Glomerular visceral epithelial cell (primary cell): Measurements from ENCODE around the gene NCOA7.
A peak's percentile ranks its signal among the peaks of the same experiment; 100 is the strongest.

ENCODE experiments used
- DNase-seq: peaks from one replicate; pipeline ENCODE4 v3.0.0-alpha.2; 2016; ENCODE audit errors: extremely low spot score

NCOA7 gene

DNA sequence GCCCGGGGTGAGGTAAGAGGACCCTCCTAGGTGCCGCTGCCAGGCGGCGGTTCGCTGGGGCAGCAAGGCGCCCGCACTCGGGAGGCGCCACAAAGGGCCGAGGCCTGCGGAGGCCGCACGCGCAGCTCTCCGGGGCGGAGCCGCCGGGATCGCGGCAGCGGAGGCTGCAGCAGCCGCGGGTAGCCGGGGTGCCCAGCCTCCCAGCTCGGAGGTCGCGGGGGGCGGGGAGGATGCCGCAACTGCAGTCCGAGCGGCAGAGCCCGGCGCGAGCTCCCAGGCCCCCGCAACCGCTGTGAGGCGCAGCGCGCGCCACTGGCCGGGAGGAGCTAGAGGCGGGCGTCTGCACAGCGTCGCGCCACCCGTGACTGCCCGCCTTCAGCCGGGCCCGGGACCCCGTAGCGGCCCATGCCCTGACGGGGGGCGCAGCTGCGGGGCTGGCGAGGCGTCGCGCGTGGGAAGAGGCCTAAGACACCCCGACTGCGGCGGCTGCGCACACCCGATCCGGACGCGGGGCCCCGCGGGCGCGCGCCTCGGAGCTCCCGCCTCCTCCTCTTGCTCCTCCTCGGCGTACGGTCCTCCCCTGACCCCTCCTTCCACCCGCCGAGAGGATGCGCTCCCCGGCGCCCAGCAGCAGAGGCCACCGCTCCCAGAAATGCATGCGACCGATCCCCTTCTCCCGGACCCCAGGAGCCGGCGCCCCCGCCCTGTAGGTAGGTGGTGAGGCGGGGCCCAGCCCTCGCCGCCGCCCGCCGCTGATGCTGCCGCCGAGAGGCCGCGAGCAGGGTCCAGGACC is at the start of gene NCOA7:
Gene NCOA7 (plus strand): TSS at position 603 of the 793 bp plus-strand sequence. CDS start 24,395 bp downstream, outside the sequence.
- peak; percentile 79 for DNase-seq

DNA sequence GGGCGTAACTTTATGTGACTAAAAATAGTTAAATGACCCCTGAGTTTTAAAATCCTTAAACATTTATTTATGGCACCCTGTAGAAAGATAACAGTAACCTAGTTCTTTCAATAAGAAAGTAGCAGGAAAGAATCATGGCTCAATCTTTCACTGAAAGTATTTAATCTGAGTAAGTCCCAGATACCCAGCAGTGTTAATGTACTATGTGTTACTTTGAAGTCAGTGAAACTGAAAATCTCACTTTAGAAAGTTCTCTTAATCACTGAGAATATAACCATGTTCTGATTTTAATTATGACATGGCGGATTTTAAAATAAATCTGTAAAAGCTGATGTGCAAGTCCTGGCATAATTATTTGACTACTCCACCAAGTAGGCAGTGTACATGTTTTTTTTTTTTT is 49.4 kb upstream of the NCOA7 start:
- DNase-seq = no peak

DNA sequence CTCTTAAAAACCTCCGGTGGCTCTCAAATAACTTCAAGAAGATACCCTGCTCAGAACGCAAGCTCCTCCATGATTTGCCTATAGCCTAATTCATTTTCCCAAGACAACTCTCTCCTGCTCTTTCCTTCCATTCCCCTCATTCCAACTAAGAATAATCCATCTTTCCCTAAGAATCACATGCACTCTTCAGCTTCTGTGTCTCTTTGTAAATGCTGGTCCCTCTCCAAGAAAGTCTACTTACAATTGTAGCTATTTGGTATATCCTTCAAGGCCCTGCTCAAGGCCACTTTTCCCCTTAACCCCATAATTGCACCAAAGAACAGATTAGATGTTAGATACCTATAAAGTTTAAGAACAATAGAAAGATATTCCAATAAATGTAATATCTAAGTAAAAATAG is 48.7 kb upstream of the NCOA7 start:
- no peak for DNase-seq

DNA sequence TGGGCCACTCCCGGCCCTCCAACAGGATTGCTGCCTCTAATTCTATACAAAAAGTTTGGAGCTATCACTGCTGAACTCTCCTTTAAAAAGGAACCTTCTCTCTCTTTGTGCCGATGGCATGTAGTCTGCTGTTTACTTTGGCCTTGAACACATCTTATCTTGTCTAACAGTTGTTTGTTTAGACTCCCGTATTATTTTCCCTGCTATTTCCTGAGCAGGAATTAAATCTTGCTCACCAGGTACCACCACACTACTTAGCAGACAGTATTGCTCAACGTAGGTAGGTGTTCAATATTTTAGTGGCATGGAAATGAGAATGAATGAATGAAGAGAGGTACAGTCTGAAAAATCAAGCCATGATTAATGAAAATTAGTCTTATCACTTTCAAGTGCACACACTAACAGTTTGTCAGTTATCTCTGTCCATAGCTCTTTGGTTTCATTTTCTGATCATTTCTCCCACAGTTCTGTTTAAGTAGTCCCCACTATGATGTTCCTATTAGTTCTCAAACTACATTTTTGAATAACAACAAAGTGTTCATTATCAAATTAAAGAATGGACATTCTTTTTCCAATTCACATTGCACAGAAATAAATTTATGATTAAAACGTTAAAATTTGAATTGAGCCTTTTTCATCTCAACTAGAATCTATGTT is 48.2 kb upstream of the NCOA7 start:
- DNase-seq = no peak

GRCh38 chr6:125743604-125744003 is 47.2 kb upstream of the NCOA7 start:
- no peak for DNase-seq

DNA sequence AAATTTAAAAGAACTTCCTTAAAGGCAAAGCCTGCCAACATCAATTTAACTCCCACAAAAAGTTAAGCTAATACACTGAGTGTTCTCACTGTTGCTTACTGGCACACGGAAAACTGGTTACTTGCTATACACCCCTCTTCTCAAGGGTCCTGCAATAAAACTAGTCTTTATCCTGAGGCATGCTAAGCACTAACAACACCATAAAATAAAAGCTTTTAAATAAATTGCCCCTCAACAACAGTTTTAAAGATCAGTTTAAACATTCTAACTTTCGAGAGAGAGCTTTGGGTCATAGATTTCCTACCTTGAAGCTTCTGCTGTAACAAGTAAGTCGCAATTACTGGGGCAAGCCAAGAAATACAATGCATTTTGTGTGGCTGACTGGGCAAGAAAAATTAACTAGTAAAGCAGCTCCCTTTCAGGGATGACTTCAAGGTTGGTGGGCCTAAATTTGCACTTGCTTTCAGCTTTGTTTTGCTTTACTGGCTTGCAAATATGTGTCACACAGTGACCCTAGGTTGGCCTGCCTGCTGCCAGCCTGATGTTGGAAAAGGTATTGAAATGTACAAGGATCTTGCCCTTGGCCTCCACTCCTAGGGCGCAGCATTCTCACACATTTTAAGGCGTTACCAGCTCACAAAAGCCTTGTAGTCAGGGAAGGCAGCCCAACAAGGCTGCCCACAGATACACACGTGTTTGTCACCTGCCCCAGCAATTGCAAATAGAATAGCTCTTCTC is 45.3 kb upstream of the NCOA7 start:
- no peak for DNase-seq

- DNase-seq = no peak
Measured at GRCh38 chr6:125746019-125746414, 44.7 kb upstream of the NCOA7 start.

DNA sequence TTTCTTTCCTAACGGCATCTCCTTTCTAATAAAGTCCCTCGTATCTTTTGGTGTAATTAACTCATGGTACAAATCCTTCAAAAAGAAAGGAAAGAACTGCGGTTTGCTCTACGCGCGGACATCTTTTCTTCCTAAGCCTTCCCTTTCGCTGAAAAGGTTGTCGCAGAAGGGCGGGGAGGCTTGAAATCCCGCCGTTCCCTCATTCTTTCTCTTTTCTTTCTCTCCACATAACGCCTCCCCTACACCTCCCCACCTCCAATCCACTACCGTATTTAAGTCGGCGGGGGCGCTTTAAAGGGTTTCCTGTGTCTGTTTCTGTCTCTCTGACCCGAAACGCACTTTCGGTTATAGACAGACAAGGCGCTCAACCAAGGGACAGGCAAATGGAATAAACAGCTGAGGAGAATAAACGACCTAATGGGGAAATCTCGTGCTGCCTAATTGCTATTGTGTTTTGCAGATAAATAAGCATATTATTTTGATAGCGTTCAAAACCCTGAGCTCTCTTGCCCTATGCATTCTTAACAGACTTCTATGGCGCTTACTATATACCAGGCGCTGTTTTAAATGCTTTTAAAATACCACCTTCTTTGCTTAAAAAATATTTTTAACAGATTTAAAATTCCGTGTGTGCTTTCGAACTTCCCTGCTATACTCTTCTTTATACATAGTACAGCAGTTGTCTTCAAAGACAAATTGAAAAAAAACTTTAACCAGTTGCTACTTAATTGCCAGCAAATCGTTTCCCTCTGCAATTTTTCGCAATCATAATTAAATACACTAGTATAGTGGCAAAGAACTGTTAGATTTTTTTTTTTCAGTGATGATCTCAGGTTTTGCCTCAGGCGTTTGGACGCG is 43.8 kb upstream of the NCOA7 start:
- peak; percentile 19 for DNase-seq

- peak; percentile 6 for DNase-seq
Measured at GRCh38 chr6:125747589-125748405, 43.0 kb upstream of the NCOA7 start.

- peak; percentile 3 for DNase-seq
Measured at GRCh38 chr6:125748406-125749172, 42.2 kb upstream of the NCOA7 start.

- DNase-seq = peak; percentile 89
Measured at GRCh38 chr6:125749173-125749864, 41.4 kb upstream of the NCOA7 start, which contains the start of gene HEY2. HEY2 (plus strand) TSS chr6:125749632; CDS start chr6:125749777, 145 bp downstream.

DNA sequence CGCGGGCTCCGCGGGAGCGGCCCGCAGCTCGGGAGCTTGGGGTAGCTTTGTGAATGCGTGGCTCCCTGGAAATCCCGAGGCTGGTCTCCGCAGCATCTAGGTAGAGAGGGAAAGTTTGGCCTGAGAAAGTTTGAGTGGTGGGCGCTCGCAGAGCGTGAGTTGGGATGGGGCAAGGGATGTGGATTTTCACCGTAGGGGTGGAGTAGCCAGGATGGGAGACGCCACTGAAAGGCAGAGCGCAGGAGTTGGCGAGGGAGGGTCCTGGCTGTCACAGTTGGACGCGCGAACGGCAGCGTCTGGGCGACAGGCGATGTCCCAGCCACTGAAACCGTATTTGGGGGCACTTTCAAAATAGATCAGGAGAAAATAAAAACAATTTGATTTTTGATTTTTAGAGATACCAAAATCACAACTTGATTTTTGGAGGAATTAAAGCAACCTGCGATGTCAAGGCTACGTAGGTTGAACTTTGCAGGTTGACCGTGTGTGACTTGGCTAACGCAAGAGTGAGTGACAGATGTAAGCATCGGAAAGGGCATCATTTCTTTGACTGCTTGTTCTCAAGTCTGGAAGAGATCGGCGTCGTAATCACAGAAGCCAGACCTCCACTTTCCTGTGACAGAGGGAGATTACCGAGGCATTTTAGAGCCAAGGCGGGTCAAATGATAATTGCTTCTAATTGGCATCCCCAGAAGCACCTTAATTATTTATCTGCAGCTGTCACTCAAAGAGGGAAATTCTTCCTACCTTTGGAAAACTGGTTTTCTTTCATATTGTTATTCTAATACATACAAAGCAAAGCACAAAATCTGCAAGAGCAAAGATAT is 40.7 kb upstream of the NCOA7 start:
- no peak for DNase-seq

DNA sequence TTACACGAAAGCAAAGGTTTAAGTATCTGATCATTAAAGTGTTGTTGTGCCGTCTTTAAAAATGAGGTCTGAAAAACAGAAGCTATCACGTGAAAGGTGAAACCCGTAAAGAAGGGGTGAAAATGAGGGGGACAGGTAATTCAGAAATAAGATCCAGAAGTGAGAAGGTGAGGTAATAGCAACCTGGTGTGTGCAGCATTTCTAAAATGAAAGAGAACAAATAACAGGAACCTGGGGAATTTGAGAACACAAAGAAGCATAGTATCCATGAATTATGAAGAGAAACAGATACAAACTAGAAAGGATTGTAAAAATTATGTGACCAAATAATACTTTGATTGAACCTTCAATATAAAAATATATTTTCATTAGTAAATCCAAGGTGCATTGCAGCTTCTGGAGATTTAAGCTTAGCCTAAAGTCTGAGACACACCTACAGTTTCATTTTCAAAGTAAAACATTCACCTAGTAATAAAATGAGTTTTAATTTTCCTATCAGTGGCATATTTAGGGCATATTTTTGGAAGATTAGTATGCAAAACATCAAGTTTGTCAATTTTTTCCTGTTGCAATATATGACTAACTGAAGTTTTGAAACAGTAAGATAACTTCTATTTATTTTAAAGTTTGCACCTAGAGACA is 39.9 kb upstream of the NCOA7 start:
- DNase-seq = no peak

- DNase-seq = no peak
Measured at GRCh38 chr6:125751334-125751916, 39.3 kb upstream of the NCOA7 start.

DNA sequence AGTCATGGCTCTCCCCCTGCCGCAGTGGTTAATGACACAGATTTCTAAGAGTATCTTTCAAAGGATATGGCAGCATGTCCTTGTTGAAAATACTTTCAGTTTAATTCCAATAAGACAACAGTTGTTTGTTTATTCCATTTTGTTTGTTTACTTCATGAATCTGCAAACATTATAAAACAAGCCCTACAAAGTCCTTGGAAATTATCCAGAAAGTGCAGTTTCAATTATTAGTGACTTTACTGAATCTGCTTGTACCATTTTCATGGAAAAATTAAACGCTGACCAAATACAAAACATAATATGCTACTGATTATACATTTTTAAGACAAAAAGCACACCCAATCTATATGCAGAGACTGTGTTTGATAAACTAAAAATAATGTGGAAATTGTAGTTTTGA is 38.0 kb upstream of the NCOA7 start:
- DNase-seq = no peak

DNA sequence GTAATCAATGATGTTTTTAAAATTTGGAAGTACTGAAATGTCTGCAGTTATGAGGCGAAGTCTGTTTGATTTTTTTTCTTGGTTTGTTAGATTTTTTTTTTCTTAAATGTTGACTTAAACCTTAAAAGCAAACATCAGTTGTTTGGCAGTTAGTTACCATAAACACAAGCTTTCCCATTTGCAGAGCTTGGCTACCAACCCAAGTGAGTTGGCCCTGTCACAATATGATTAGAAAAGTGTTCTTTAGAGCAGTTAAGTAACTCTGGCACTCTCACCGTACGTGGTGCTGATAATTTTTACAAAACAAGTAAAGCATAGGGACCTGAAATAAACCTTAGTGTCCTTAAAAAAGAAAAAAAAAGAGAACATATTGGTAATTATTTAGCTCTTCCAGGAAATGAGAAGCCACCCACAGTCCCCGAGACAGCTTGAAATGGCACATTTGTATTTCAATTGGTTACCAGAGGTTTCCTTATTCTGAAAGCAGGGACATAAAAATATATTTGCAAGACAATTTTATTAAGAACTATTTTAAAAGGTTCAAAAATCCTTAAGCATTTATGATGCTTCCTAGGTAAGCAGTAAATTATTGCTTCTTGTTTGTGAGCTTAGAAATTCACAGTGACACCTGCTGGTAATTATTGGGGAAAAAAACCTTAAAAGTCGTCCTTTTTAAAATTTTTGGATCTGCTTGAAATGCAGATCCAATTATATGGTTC is 37.4 kb upstream of the NCOA7 start:
- peak; percentile 16 for DNase-seq

GRCh38 chr6:125753937-125754259 is 36.9 kb upstream of the NCOA7 start:
- DNase-seq = no peak
